Stimulated activated CD4-positive, alpha-beta T cell treated with anti-CD3 and anti-CD28 coated beads, Interleukin-1b, Interleukin-23, amount 100 ng/mL, for 24 hours (primary cell): ENCODE data around the gene ATAD3B.

Experiments used
- DNase-seq, 4 experiments: peaks; one replicate each; pipeline ENCODE4 v3.0.0-alpha.2; 2020; ENCODE audit warnings: low read depth in 4 of 4, low spot score in 1 of 4

Gene ATAD3B

DNA sequence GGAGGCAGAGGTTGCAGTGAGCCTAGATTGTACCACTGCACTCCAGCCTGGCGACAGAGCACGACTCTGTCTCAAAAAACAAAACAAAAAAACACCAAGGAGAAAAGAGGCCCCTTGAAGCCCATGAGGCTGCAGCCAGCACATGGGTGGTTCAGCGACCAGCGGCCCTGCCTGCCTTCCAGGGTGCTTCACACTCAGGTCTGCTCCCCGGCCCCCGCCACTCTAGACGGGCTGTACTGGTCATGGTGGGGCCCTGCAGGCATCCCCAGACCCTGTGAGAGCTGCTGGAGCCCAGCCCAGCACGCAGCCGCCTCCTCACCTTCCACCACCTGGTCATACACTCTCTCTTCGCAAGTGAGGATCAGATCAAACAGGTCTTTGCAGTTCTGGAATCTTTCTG is 73.0 kb downstream of the ATAD3B start:
- DNase-seq = no peak
